NCI-H2227 (cell line): Measurements from ENCODE around the gene LMNTD1.
"Not testable (repeated sequence)": the region's sequence is repeated elsewhere in the genome, so short reads cannot be mapped to it uniquely, and the experiment has no call there.

ENCODE experiments used
- DNase-seq: peaks from one replicate; lab custom pipeline; 2025; ENCODE audit not compliant: unreplicated experiment; lab: John Stamatoyannopoulos, UW

Gene LMNTD1

DNA sequence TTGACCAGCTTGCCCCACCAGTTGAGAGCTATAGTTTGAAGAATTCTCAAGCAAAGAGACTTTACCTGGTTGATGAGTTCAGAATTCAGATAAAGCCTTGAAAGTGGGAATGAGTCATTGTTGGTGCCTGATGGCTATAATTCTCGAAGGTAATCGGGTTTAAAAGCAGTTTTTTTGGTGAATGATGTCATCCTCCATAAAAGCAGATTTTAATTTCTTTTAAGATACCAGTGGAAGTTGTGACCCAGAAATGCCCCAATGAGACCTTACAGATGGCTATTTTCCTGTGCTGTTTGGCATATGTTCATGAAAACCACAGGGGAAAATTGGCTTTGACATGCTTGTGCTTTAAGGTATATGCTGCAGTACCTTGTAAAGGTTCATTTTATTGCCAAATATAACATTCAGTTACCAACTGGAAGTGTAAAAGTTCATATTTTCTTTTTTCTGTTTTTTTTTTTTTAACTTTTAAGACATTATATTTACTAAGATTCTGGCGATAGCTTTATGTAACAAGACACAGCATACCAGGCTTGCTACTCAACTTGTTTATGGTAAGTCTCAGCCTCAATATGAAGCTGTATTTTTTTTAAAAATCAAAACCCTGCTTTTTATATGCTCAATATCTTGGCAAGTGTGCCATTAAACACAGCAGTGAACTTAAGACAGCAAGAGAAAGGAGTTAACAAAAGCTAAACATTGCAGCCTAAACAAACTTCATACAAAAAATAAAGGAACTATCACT lies 119.3 kb downstream of the LMNTD1 start:
- DNase-seq = no peak

DNA sequence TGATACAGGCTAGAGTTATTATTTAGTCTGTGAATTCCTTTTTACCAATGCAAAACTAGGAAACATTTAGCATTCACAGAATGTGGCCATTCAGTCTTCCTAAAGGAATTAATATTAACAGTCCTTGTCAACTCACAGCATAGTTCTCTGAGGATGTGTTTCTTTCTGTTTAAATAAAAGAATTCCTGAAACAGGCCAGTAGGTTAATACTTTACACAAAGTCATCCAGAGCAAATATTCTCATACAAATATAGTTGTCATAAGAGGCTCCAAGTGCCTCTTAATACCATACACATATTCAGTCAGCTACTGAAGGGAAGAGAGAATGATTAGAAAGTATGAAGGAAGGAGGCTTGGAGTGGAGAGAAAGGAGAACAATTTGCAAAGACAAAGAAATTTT lies 120.1 kb downstream of the LMNTD1 start:
- DNase-seq = no peak

DNA sequence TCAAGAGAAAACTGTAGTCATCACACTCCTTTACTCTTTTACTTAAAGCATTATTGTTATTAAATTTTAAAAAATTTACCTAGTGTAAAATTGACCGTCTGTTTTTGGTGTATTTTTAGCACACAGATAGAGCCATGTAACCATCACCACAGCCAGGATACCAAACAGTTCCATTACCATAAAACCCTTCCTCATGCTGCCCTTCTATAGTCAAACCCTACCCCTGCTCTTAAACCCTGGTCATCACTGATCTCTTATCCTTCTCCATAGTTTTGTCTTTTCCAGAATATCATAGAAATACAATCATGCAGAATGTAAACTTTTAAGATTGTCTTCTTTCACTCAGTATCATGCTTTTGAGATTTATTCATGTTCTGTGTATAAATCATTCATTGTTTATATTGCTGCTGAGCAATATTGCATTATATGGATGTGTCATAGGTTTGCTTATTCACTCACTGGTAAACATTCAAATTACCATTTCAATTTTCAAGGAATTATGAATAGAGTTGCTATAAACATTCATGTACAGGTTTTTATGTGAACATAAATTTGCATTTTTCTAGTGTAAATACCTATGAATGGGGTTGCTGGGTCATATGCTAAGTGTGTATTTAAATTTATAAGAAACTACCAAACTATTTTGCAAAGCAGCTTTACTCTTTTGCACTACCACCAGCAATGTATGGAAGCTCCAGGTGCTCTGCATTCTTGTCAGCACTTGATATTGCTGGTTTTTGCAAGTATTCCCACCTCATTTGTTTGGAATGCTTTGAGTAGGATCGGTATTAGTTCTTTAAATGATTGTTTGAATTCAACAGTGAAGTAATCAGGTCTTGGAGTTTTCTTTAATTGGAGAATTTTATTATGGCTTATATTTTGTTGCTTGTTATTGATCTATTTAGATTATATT lies 125.5 kb downstream of the LMNTD1 start:
- DNase-seq = no peak

DNA sequence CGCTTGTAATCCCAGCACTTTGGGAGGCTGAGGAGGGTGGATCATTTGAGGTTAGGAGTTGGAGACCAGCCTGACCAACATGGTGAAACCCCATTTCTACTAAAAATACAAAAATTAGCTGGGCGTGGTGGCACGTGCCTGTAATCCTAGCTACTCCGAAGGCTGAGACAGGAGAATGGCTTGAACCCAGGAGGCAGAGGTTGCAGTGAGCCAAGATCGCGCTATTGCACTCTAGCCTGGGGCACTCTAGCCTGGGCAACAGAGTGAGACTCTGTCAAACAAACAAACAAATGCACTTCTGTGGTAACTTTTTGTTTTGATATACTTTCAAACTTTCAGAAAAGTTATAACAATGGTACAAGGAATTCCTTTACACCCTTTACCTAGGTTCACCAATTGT lies 126.3 kb downstream of the LMNTD1 start:
- not testable (repeated sequence) for DNase-seq
